KBM-7 (cell line): Measurements from ENCODE around the gene BRIP1.

Source experiments
- DNase-seq: peaks from one replicate; pipeline ENCODE4 v3.0.0-alpha.2; 2015
- in situ Hi-C: fragments of 300-500 bp; cut with MboI; formaldehyde crosslinking; loops from 2 replicates; pipeline ENCODE4 v1.14.3; 2020; ENCODE audit warnings: low sequenced_read_pairs, low pct_unique_long_range_greater_than_20kb, mixed read lengths

Gene BRIP1

DNA sequence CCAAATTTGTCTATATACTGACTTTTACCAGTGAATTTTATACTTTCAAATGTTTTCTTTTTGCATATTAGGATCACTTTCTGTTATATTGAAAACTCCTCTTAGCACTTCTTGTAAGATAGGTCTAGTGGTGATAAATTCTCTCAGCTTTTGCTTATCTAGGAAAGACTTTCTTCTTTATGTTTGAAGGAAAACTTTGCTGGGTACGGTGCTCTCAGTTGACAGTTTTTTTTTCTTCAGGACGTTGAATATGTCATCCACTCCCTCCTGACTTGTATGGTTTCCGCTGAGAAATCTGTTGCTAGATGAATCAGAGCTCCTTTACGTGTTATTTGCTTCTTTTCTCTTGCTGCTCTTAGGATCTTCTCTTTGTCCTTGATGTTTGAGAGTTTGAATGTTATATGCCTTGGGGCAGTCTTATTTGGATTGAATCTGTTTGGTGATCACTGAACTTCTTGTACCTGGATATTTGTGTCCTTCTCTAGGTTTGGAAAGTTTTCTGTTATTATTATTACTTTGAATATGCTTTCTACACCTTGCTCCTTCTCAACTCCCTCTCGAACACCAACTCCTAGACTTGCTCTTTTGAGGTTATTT, 228.3 kb downstream of the BRIP1 start:
- in situ Hi-C loops, result loop anchor here (25.0 kb wide), 1 partner anchor 202 kb away; no protein-coding TSS in a partner anchor

DNA sequence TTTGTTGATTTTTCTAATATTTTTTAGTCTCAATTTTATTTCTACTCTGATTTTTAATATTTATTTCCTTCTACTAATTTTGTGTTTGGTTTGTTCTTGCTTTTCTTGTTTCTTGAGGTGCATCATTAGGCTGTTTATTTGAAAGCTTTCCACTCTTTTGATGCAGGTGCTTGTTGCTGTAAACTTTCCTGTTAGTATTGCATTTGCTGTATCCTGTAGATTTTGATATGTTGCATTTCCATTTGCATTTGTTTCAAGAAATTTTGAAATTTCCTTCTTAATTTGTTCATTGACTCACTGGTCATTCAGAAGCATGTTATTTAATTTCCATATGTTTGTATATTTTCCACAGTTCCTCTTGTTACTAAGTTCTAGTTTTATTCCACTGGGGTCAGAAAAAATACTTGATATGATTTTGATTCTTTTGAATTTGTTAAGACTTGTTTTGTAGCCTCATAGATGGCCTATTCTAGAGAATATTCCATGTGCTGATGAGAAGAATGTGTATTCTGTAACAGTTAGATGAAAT, 229.3 kb downstream of the BRIP1 start:
- no peak for DNase-seq
- in situ Hi-C loops, result loop anchor here (25.0 kb wide), 1 partner anchor 203 kb away; no protein-coding TSS in a partner anchor

More for the DNA sequence above, 228.3 kb downstream of the BRIP1 start:
- no peak for DNase-seq

DNA sequence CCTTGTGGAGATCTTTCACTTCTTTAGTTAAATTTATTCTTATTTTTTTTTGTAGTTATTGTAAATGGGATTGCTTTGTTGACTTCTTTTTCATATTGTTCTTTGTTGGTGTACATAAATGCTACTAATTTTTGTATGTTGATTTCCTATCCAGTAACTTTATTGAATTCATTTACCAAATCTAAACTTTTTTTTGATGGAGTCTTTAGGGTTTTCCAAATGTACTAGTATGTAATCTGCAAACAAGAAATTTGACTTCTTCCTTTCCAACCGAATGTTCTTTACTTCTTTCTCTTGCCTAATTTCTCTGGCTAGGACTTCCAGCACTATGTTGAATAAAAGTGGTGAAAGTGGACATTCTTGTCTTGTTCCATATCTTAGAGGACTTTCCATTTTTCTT, 230.5 kb downstream of the BRIP1 start:
- in situ Hi-C loops, result loop anchor here (25.0 kb wide), 1 partner anchor 204 kb away; no protein-coding TSS in a partner anchor
- DNase-seq, result no peak

DNA sequence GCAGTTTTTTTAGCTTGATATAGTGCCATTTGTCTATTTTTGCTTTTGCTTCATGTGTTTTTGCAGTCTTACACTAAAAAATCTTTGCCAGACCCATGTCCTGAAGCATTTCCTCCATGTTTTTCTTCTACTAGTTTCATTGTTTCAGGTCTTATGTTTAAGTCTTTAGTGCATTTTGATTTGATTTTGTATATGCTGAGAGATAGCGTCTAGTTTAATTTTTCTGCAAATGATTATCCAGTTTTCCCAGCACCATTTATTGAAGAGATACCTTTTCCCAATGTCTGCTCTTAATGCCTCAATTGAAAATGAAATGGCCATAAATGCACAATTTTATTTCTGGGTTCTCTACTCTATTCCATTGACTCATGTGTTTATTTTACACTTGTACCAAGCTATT, 231.5 kb downstream of the BRIP1 start:
- in situ Hi-C loops, result loop anchor here (25.0 kb wide), 1 partner anchor 206 kb away; no protein-coding TSS in a partner anchor
- DNase-seq, result no peak
